GM18907 (cell line): ENCODE data around the gene ZMYND15.

Experiments
- ATAC-seq: cut with Tn5 transposase; IDR thresholded peaks from one replicate; pipeline ENCODE4 v1.9.1; 2021; ENCODE audit warnings: mild to moderate bottlenecking, moderate library complexity; ENCODE audit not compliant: unreplicated experiment

The ZMYND15 gene

GRCh38 chr17:4782652-4783051, 43.0 kb downstream of the ZMYND15 start:
- ATAC-seq = no peak

- ATAC-seq = no peak
Measured at GRCh38 chr17:4785311-4786105, 45.9 kb downstream of the ZMYND15 start.

GRCh38 chr17:4786106-4786511, 46.5 kb downstream of the ZMYND15 start, which contains the start of gene VMO1:
Gene VMO1, minus strand, starts transcription at chr17:4786364. Its CDS starts 12 bp downstream, at chr17:4786352.
- no peak for ATAC-seq

- ATAC-seq = no peak
Measured at GRCh38 chr17:4786516-4786915, 46.9 kb downstream of the ZMYND15 start.

GRCh38 chr17:4788159-4788806, 48.6 kb downstream of the ZMYND15 start:
- ATAC-seq = no peak

GRCh38 chr17:4788807-4789700, 49.4 kb downstream of the ZMYND15 start, which contains the start of gene GLTPD2:
Gene GLTPD2, plus strand, starts transcription at chr17:4788964. Its CDS starts 48 bp downstream, at chr17:4789012.
- no peak for ATAC-seq

- ATAC-seq = no peak
Measured at GRCh38 chr17:4789701-4789950, 50.0 kb downstream of the ZMYND15 start.

- peak; percentile 86 for ATAC-seq
Measured at GRCh38 chr17:4789951-4790704, 50.5 kb downstream of the ZMYND15 start.

GRCh38 chr17:4790705-4791088, 51.1 kb downstream of the ZMYND15 start:
- ATAC-seq = no peak

GRCh38 chr17:4795168-4795567, 55.5 kb downstream of the ZMYND15 start:
- no peak for ATAC-seq
